CD4-positive, alpha-beta T cell treated with Interleukin-4 for 4 hours (primary cell): Measurements from ENCODE around the gene FOXS1.
"Not testable (repeated sequence)": the region's sequence is repeated elsewhere in the genome, so short reads cannot be mapped to it uniquely, and the experiment has no call there.

Experiments used
- DNase-seq: peaks from one replicate; pipeline ENCODE4 v3.0.0-alpha.2; 2020

The FOXS1 gene

DNA sequence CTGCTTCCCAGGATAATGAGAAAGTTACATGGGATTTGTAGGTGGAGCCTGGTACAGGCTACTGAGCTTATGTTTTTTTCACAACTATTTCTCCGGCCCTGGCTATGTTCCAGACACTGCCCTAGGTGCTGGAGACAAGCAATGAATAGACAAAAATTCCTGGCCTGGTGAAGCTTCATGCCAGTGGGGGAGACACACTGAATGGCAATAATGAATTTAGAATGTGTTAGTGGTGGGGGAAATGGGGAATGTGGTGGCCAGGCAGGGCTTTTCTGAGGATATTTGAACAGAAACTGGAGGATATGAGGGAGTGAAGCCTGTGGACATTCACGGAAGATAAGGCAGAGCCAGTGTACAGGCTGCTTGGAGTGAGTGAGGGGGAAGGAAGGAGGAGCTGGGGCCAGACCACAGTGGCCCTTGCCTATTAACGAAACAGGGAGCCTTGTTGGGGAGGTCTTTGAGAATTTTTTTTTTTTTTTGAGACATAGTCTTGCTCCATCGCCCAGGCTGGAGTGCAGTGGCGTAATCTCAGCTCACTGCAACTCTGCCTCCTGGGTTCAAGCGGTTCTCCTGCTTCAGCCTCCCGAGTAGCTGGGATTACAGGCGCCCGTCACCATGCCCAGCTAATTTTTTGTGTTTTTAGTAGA is 6.6 kb downstream of the FOXS1 start:
- DNase-seq, result no peak

DNA sequence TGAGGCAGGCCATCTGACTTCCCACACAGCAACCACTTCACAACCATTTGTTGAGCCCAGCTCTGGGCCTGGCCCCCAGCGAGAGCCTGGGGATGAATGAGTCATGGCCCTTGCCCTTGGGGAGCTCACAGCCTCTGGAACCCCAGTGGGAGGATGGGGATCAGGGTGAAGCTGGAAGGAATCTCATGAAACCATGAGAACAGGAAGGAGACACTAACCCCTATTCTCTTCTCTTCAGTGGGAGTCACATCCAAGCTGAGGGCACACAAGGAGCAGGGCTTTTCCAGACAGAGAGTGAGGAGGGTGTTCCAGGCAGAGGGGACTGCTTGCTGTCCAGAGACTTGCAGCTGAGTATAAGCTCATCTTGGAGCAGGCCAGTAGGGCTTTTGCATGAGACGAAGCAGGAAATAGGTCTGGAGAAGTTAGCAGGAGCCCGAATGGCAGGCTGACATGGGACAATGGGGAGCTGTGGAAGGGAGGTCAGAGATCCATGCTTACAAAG is 7.5 kb downstream of the FOXS1 start:
- no peak for DNase-seq

DNA sequence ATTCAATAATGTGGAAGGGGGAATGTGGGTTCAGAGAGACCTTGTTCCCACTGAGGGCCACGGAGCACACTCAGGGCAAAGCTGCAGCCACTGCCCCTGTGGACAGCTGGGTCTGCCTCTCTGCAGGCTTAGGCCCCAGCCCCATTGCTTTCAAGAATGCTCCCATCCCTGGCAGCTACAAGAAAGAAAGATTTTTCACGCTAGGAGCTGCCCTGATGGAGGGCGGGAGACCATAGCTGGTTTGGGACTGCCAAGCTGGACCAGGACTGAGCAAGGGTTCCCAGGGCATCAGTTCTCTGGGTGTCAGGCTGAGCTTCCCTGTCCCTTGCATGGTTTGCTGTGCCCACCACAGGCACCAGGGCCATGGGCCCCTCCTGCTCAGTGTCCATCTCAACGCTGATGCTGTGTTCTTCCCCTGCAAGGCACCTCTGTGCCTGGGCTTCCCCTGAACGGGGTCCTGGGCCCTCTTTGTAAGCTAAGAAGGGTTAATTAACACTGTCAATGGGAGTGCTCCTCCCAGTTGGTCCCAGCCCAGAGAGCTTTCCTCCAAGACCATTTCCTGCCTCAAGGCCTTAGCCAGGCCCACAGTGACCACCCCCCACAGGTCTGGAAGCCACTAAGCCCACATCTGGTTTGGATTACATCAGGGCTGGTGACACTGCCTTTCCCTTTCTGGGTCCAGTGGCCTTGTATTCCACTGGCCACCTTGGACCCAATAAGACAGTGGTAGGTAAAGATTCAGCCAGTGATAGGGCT is 8.4 kb downstream of the FOXS1 start:
- DNase-seq, result no peak

DNA sequence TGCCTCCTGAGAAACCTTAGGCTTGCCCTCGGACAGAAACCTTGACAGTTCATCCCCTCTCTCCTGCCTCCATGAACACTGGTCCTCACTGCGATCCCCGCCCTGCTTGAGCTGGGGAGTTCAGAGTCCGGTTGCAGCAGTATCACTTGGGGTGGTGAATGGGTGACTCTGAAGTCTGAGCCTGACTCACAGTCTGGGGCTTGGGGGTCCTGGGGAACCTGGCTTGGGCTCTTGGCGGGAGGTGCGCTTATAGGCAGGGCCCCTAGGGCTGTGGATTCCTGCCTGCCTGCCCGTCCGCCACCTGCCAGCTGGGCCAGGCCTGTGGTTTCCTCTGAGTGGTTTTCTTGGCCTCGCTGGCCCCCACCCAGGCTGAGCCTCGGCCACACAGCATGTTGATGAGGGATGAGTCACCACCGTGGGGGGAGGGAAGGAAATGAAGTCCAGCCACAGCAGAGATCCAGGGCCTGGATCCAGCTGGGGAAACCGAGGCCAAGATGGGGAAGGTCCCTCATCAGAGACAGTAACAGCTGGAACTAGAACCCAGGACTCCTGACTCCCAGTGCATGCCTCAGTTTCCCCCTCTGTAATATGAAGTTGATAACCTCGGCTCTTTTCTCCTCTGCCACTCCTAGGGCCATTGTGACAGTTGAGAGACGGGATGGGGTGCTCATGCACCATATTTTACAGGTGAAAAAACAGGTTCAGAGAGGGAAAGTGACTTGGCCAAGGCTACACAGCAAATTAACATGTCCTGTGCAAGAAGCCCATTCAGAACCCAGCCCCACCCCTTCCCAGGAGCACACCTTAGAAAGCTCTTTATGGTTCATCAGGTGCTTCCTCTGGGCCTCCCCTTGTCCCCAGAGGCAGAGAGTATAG is 9.2 kb downstream of the FOXS1 start:
- DNase-seq, result peak; percentile 29

DNA sequence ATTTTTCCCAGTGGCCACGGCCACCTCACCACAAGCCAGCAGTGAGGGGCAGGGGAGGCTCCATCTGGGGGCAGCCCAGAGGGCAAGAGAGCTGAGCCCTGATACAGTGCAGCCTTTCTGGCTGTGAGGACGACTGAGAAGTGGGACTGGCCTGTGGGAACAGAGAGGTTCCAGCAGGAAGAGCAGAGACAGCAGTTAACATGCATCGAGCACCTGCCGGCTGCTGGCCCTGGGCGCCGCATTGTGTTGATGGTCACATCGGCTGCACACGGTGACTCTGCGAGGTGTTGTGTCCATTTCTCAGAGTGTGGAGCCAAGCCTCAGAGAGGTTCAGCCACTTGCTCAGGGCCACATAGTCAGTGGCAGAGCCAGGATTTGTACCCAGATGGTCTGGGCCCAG is 9.8 kb downstream of the FOXS1 start:
- DNase-seq, result no peak

DNA sequence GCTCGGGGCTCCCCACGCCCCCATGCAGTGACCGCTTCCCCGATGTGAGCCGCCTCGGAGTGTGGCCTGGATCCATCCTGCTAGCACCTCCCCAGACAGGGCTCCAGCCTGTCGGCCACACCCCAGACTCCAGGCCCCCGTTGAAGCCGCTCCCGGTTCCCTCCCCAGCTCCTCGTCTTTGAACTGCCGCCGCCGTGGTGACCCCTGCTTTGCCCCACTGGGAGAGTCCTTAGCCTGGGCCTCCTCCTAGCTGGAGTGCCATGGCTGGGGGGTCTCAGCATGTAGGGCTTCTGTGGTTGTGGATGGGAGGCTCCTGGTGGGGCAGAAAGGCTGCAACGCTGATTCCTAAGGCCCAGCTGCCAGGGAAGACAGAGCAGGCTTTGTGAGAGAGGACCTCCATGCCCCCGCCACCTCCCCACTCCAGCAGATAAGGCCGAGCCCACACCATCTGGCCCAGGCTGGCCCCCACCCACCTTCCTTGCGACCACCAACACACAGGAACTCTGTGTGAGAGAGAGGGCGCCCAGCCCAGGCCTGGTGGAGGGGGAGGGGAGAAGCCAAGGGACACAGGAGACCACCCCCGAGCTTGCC is 11.4 kb downstream of the FOXS1 start:
- no peak for DNase-seq

DNA sequence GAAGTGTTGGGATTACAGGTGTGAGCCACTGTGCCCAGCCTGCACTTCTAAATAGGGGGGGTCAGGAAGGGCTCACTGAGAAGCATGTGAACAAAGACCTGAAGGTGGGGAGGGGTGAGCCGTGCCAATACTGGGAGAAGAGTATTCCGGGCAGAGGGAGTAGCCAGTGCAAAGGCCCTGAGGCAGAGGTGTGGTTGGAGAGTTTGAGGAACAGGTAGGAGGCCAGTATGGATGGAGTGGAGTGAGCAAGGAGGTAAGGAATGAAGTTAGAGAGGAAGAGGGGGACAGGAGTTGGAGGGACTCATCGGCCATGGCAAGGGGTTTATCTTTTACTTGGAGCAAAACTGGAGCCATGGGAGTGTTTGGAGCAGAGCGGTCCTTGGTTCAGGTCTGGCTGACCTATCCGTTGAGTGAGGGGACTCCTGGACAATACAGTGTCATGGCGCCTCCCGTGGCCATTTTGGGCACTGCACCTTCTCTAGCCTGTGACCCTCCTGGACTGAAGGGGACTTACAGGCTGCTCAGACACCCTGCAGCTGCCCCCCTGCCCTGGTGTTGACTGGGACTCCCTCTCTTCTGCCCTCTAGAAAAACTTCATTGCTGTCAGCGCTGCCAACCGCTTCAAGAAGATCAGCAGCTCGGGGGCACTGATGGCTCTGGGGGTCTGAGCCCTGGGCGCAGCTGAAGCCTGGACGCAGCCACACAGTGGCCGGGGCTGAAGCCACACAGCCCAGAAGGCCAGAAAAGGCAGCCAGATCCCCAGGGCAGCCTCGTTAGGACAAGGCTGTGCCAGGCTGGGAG is 12.1 kb downstream of the FOXS1 start:
- DNase-seq, result peak; percentile 46

DNA sequence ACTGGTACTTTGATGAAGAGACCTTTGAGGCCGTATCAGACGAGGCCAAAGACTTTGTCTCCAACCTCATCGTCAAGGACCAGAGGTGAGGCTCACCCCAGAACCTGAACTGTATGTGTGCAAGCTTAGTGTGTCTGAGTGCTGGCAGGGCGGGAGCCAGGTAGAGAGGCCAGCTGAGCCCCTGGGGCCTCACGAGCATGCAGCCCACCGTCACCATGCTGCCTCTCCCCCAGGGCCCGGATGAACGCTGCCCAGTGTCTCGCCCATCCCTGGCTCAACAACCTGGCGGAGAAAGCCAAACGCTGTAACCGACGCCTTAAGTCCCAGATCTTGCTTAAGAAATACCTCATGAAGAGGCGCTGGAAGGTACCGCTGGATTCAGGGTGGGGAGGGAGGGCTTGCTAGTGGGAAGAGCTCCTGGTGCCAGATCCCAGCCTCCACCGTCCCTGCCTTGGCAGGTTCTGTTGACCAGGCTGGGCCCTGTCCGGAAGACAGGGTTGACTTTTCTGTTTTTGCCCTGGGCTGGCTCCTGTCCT is 13.6 kb downstream of the FOXS1 start:
- no peak for DNase-seq

DNA sequence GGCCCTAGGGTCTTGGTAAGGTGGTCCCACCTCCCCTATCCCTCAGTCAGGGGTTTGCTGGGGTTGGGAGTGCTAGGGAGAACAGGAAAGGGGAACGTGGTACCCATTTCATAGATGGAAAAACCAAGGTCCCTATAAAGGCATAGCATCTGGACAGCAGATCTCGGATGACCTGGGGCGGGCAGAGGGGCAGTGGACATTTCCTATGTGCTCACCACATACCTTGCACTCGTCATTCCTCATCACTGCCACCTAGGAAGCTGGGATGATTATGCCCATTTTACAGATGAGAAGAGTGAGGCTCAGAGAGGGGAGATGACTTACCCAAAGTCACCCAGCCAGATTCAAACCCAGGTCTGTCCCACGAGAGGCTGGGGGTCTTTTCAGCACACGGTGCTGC is 14.2 kb downstream of the FOXS1 start:
- no peak for DNase-seq

DNA sequence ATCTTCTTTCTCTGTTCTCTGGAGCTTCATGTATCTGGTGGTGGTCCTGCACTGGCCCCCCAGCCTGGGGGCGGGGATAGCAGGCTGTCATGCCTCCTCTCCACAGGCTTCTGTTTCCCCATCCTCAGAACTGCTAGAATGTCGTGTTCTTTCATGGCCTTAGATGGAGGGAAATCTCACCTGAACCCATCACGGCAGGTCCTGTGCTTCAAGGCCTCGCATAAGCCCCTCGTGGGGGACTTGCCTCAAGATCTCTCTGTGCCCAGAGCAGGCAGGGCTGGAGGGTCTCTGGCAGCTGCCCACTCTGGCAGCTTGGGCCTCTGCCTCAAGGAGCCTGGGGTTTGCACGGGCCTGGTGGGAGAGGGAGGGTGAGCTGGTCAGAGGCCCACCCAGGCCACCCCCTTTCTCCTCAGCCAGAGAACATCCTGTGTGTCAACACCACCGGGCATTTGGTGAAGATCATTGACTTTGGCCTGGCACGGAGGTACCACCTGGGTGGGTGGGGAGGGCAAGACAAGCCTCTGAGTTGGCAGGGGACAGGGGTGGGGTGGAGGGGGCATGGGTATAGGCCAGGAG is 14.9 kb downstream of the FOXS1 start:
- no peak for DNase-seq

DNA sequence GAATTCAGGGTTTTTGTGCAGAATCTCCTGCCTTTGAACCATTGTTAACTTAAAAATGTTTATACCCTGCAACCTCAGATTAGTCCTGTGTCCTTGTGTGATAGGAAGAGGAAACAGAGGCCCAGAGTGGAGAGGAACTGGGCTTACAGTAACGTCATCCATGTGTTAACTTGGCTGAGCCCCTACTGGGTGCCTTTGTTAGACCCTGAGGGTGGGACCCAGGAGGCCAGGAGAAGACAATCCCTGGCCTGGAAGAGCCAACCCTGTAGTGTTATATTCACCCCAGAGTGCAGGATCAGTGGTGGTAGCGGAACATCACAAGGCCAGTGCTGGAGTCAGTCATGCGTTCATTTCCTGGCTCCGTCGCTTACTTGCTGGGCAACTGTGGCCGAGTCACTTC is 15.7 kb downstream of the FOXS1 start:
- no peak for DNase-seq

DNA sequence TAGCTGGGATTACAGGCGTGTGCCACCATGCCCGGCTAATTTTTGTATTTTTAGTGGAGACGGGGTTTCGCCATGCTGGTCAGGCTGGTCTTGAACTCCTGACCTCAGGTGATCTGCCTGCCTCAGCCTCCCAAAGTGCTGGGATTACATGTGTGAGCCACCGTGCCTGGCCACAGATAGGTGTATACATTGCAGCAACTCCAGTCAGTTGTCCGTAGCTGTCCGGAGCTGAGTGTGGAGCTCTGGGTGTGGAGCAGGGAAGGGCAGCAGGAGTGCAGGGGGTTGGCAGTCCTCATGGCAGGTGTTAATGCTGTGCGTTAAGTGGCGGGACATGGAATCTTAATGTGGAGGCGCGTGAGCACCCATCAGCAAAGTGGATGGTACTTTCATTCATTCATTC is 17.4 kb downstream of the FOXS1 start:
- DNase-seq, result not testable (repeated sequence)

DNA sequence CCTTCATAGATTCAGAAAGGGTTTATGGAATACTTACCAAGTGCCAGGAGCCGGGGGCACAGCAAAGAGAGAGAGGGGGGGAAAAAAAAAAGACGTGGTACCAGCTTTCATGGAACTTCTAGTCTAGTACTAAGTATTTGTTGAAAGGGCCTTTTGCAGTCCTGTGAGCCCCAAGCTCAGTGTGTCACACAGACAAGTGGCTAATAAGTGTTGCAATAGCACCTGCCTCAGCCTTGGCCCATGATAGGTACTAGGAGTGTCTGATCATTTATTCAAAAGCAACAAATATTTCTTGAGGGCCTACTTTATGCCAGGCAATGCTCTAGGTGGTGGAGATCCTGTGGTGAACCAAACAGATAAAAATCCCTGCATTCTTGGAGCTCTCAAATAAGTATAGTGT is 18.3 kb downstream of the FOXS1 start:
- DNase-seq, result no peak

DNA sequence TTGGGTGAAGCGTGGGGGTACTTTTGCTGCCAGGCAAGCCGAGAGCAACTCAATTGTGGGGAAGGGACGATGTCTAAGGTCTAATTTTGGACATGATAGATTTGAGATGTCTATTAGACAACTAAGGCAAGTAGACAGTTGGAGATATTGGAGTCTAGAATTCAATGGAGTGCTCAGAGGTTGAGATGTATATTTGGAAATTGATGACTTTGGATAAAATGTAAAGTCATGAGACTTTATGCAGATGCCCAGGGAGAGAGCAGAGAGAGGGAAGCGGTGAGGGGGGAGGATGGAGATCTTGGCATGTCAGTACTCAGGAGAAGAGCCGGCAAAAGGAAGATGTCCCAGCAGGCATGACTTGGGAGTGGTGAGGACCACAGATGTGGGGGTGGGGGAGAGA is 19.3 kb downstream of the FOXS1 start:
- no peak for DNase-seq

DNA sequence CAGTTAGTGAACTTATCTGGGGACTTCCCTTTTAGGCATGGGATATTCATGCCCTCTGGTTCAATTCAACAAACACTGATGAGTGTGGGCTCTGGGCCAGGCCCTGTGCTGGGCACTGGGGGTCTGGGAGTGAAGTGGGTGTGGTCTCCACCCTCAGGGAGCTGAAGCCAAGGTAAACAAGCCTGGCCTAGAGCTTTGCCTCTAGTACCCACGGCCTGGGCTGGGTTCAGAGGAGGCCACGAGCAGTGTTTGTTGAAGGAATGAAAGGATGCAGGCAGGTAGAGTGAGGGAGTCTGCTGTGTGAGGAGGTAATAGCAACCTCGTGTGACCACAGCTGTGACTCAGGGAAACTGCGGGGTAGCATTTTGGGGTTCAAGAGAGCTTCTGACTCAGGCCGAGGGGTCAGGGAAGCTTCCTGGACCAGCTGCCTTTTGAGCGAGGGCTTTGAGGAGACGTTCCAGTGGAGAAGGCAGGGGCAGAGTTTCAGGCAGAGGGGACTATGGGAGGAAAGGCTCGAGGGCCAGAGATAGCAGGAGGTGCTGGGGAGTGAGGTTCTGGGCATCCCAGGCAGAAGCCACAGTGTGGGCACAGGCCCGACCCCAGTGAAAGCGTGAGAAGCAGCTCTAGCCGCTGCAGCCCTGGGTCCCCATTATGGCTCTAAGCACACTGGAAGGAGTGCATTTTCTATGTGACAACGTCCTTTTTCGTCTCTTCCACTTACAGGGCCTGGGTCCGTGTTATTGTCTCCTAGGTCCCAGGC is 20.7 kb downstream of the FOXS1 start:
- DNase-seq, result no peak

DNA sequence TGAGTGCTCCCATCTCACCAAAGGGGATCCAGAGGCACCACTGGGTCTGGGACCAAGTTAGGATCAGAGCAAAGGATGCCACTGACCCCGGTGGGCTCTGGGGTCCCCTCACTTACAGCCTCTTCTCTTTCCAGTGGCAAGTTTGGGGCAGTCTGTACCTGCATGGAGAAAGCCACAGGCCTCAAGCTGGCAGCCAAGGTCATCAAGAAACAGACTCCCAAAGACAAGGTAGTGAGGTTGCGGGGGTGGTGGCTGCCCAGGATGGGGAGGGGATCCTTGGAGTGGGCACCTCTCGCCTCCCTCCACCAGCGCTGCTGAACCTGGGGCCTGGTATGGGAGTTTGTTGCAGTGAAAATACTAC is 21.3 kb downstream of the FOXS1 start:
- no peak for DNase-seq

DNA sequence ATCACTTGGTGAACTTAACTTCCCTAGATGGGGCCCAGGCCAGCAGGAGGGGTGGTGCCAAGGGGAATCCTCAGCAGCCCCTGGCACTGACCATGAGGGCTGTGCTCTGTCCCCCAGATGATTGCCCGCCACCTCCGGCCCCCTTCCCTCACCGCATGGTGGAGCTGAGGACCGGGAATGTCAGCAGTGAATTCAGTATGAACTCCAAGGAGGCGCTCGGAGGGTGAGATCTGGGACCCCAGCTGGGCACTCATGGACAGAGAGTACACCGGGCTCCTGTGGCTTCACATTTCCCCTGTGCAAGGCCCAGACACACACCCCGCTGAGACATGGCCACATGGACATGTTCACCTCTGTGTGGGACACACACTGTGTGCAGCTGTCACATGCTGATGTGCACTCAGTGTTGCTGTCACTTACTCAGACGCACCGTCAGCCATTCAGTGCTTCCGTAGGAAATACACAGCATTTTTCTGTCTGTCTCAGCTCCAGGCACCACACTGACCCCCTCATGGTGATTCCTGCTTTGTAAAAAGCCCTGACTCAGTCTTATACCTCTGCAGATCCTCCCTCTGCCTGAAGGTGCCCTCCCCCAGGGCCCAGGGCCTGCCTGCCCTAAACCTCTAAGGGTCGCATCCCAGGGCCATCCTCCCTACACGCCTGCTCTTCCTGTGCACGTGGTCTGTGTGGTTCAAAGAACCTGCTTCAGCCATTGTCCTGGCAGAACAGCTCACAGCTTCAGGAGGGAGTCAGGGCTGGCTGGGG is 21.9 kb downstream of the FOXS1 start:
- no peak for DNase-seq

DNA sequence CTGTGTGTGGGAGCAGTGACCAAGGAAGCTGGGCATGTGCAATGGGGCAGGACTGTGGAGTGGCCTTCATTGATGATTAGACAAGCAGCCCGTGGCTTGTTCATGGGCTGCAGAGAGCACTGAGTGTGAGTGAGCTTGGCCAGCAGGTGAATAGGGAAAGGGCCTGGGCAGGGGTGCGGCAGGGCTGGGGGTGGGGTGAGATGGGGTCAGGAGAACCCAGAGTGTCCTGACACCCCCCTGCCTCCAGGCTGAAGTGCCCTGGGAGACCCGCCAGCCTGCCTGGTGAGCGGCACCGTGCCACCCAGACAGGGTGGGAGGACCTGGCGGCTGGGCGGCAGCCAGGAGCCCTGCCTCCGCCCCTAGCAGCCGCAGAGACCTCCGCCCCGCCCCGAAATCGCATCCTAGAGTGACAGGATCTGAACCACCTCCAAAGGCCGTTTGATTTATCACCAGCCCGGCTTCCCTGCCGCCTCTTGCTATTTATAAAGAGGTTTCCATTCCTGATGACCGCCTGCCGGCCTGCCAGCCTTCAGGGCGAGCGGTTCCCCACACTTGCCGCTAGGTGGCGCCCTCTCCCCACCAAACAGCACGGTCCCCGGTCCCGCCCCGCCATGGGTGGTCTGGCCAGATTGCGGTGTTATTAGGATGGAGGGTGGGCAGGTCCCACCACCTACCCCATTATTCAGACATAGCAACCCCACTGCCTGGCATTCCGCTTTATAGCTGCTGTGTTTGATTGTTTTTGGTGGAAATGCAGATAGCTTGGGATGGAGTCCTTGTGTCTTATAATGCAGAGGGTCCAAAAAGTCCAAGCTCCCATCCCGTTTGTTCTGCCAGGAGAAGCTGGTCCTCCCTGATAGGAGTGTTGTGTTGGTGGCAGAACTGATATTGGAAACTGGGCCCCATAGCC is 22.7 kb downstream of the FOXS1 start:
- peak; percentile 59 for DNase-seq

DNA sequence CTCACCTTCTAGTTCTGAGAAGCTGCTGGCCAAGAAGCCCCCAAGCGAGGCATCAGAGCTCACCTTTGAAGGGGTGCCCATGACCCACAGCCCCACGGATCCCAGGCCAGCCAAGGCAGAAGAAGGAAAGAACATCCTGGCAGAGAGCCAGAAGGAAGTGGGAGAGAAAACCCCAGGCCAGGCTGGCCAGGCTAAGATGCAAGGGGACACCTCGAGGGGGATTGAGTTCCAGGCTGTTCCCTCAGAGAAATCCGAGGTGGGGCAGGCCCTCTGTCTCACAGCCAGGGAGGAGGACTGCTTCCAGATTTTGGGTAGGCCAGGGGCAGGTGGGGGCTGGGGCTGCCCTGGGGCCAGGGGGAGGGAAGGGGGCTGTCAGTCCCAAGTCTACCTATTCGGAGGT is 24.0 kb downstream of the FOXS1 start:
- no peak for DNase-seq
